Mesenchymal stem cell (in vitro differentiated cells and primary cell): Measurements from ENCODE around the gene GLCE.
"Not testable (repeated sequence)": the region's sequence is repeated elsewhere in the genome, so short reads cannot be mapped to it uniquely, and the experiment has no call there.

ENCODE experiments used
- DNase-seq: peaks from one replicate; pipeline ENCODE4 v3.0.0-alpha.2; 2013
- H2AFZ ChIP-seq: one replicate; pipeline ENCODE4 v1.6.1; 2013; ENCODE audit warnings: low read depth, mild to moderate bottlenecking, control low read depth, inconsistent platforms, low read length, moderate library complexity
- H2AK5ac ChIP-seq: 2 replicates; pipeline ENCODE4 v1.6.1; 2013; ENCODE audit warnings: low read length, moderate library complexity, mild to moderate bottlenecking, inconsistent platforms; ENCODE audit not compliant: severe bottlenecking
- H2BK120ac ChIP-seq: one replicate; pipeline ENCODE4 v1.6.1; 2013; ENCODE audit warnings: low read depth, mild to moderate bottlenecking, inconsistent platforms, low read length, moderate library complexity
- H2BK12ac ChIP-seq, 2 experiments: one replicate each; pipeline ENCODE4 v1.6.1; 2013; ENCODE audit warnings: inconsistent platforms in 2 of 2, low read length in 2 of 2, mild to moderate bottlenecking in 2 of 2, moderate library complexity in 2 of 2, control low read depth in 1 of 2
- H2BK15ac ChIP-seq: one replicate; pipeline ENCODE4 v1.6.1; 2013; ENCODE audit warnings: mild to moderate bottlenecking, low read depth, inconsistent platforms; ENCODE audit not compliant: poor library complexity, severe bottlenecking
- H2BK5ac ChIP-seq: 2 replicates; pipeline ENCODE4 v1.6.1; 2013; ENCODE audit warnings: low read depth, mild to moderate bottlenecking, low read length, control low read depth, inconsistent platforms; ENCODE audit not compliant: poor library complexity, severe bottlenecking
- H3K14ac ChIP-seq, 2 experiments: one replicate each; pipeline ENCODE4 v1.6.1; 2013; ENCODE audit warnings: inconsistent platforms in 2 of 2, low read length in 2 of 2, control low read depth in 1 of 2, mild to moderate bottlenecking in 1 of 2, moderate library complexity in 1 of 2
- H3K18ac ChIP-seq, 2 experiments: one replicate each; pipeline ENCODE4 v1.6.1; 2013; ENCODE audit warnings: inconsistent platforms in 2 of 2, low read length in 2 of 2, control low read depth in 1 of 2, low read depth in 1 of 2, mild to moderate bottlenecking in 1 of 2
- H3K23ac ChIP-seq, 2 experiments: one replicate each; pipeline ENCODE4 v1.6.1; 2013; ENCODE audit warnings: inconsistent platforms in 2 of 2, low read length in 2 of 2, mild to moderate bottlenecking in 2 of 2, moderate library complexity in 2 of 2, control low read depth in 1 of 2
- H3K27ac ChIP-seq: 2 replicates; pipeline ENCODE4 v1.5.1; 2013; ENCODE audit warnings: mild to moderate bottlenecking, moderate library complexity, low read length, control low read depth, inconsistent platforms; ENCODE audit not compliant: poor library complexity, severe bottlenecking
- H3K27me3 ChIP-seq, 2 experiments: 2 replicates each; pipeline versions ENCODE4 v1.6.1 to v1.7.0; 2013; ENCODE audit warnings: low read length in 2 of 2, mild to moderate bottlenecking in 2 of 2, moderate library complexity in 2 of 2, control low read depth in 1 of 2, inconsistent platforms in 1 of 2; ENCODE audit not compliant: control insufficient read depth in 1 of 2, insufficient read depth in 1 of 2
- H3K36me3 ChIP-seq, 2 experiments: 2 replicates each; pipeline versions ENCODE4 v1.6.1 to v1.7.0; 2013; ENCODE audit warnings: low read length in 2 of 2, control low read depth in 1 of 2, inconsistent platforms in 1 of 2, low read depth in 1 of 2, mild to moderate bottlenecking in 1 of 2; ENCODE audit not compliant: insufficient read depth in 2 of 2, control insufficient read depth in 1 of 2
- H3K4ac ChIP-seq, 2 experiments: one replicate each; pipeline ENCODE4 v1.6.1; 2013; ENCODE audit warnings: inconsistent platforms in 2 of 2, low read length in 2 of 2, mild to moderate bottlenecking in 2 of 2, moderate library complexity in 2 of 2, control low read depth in 1 of 2, low read depth in 1 of 2
- H3K4me1 ChIP-seq: 2 replicates; pipeline ENCODE4 v1.6.1; 2013; ENCODE audit warnings: low read depth, low read length, control low read depth; ENCODE audit not compliant: control insufficient read depth, insufficient read depth
- H3K4me2 ChIP-seq: 2 replicates; pipeline ENCODE4 v1.6.1; 2013; ENCODE audit warnings: low read length, mild to moderate bottlenecking, inconsistent platforms; ENCODE audit not compliant: poor library complexity, severe bottlenecking
- H3K4me3 ChIP-seq, 2 experiments: 2 replicates each; pipeline versions ENCODE4 v1.5.1 to v1.7.0; 2013; ENCODE audit warnings: low read length in 2 of 2, mild to moderate bottlenecking in 2 of 2, control low read depth in 1 of 2, low read depth in 1 of 2; ENCODE audit not compliant: insufficient read depth in 1 of 2
- H3K79me1 ChIP-seq: replicated peaks from 2 replicates; pipeline ENCODE4 v1.6.1; 2013; ENCODE audit warnings: mild to moderate bottlenecking, control low read depth, low read length, inconsistent platforms; ENCODE audit not compliant: poor library complexity, severe bottlenecking
- H3K9ac ChIP-seq: 2 replicates; pipeline ENCODE4 v1.7.0; 2013; ENCODE audit warnings: mild to moderate bottlenecking, low read length, moderate library complexity
- H3K9me3 ChIP-seq: 2 replicates; pipeline ENCODE4 v1.7.0; 2013; ENCODE audit warnings: mild to moderate bottlenecking, low read length; ENCODE audit not compliant: control insufficient read depth
- H4K8ac ChIP-seq: one replicate; pipeline ENCODE4 v1.6.1; 2013; ENCODE audit warnings: inconsistent platforms, mild to moderate bottlenecking, low read length, moderate library complexity
- H4K91ac ChIP-seq: one replicate; pipeline ENCODE4 v1.6.1; 2013; ENCODE audit warnings: mild to moderate bottlenecking, low read length, inconsistent platforms
- WGBS: methylation state at CpG from one replicate; pipeline ENCODE4 v1.1.7; 2013; ENCODE audit warnings: mixed read lengths; 5-methylcytosine and 5-hydroxymethylcytosine counted together

The GLCE gene

DNA sequence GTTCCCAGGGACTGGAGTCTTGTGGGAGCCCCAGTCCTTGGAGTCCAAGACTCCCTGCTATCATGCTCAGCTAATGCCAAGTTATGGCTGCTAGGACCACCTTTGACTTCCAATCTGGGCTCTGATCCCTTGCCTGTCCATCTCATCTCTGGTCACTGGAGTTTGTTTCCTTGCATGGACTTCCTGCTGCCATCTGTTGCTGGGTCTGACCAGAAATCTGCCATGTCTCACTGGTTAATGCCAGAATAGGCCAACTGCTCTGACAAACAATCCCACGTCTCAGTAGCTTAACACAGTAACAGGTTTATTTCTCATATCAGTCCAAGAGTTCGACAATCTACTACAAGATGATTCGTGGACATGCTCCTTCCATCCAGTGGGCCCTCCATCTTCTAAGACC, 10.1 kb upstream of the GLCE start:
- WGBS: 71% methylated on average over 3 of the region's 3 CpGs
- Histone ChIP-seq H3K27ac (no peak overlapping the region), H4K91ac (no peak overlapping the region), H2AFZ (no peak overlapping the region), H3K4me1 (no peaks in the 10 kb centered on the region), H3K14ac (no peak overlapping the region), H2AK5ac (no peak overlapping the region), H4K8ac (no peak overlapping the region), H3K9ac (no peak overlapping the region), H2BK120ac (no peak overlapping the region), H3K36me3 (no peaks in the 10 kb centered on the region), H3K79me1 (no peaks in the 10 kb centered on the region), H2BK15ac (no peak overlapping the region), H2BK12ac (no peak overlapping the region), H3K23ac (no peak overlapping the region), H3K4ac (no peak overlapping the region), H3K4me3 (no peak overlapping the region), H3K18ac (no peak overlapping the region), H3K4me2 (no peak overlapping the region), H3K27me3 (peaks cover 44 to 53% of the 10 kb centered on the region in 2 experiments), H2BK5ac (peak overlapping the region; percentile 11), H3K9me3 (no peaks in the 10 kb centered on the region)
- no peak for DNase-seq

DNA sequence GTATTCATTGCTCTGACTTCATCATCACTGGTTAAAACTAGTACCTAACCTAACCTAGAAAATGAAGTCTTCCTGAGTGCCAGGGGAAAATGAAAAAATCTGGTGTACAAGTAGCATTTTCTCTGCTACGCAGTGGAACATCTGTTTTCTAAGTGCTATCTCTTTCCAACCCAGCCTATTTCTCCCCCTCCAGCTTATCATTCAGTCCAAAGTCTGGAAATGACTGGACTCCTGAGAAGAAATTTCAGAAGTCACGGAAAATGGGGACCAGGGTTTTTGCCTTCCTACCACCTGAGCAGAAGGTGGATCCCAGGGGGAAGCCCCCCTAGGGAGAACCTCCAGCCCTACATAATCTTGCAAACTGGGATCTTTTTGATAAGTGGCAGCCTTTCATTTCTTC, 9.6 kb upstream of the GLCE start:
- Histone ChIP-seq H3K4me3 (no peak overlapping the region), H3K18ac (no peak overlapping the region), H2AK5ac (no peak overlapping the region), H3K23ac (no peak overlapping the region), H2BK120ac (no peak overlapping the region), H4K8ac (no peak overlapping the region), H2BK5ac (no peak overlapping the region), H2BK12ac (no peak overlapping the region), H2BK15ac (no peak overlapping the region), H3K4me1 (no peaks in the 10 kb centered on the region), H3K4me2 (no peak overlapping the region), H3K14ac (no peak overlapping the region), H3K9me3 (no peaks in the 10 kb centered on the region), H3K79me1 (no peaks in the 10 kb centered on the region), H3K9ac (no peak overlapping the region), H3K27me3 (peaks cover 41 to 48% of the 10 kb centered on the region in 2 experiments), H2AFZ (no peak overlapping the region), H3K4ac (no peak overlapping the region), H3K36me3 (no peaks in the 10 kb centered on the region), H4K91ac (no peak overlapping the region), H3K27ac (no peak overlapping the region)
- 100% methylated on average over 2 of the region's 2 CpGs for WGBS
- DNase-seq: no peak

DNA sequence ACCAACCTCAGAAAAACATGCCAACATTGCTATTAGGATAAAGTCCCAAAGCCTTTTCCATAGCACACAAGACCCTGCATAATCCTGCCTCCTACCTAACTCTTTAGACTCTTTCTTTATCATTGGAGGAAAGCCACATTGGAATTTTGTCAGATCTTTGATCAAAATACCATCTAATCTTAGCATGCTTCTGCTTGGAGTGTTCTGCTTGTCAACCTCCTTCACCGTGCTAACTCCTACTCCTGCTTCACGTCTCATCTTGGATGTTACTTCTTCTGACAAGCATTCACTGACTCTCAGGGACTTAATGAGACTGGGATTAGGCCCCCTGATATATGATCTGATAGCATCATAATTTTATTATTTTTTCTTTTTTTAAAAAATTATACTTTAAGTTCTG, 7.4 kb upstream of the GLCE start:
- H4K91ac ChIP-seq: no peak overlapping the region
- H2AK5ac ChIP-seq: no peak overlapping the region
- no peak overlapping the region for H3K27ac ChIP-seq
- H3K18ac ChIP-seq: no peak overlapping the region
- H3K14ac ChIP-seq: no peak overlapping the region
- H2BK5ac ChIP-seq: no peak overlapping the region
- no peak overlapping the region for H2BK120ac ChIP-seq
- H2AFZ ChIP-seq: no peak overlapping the region
- no peaks in the 10 kb centered on the region for H3K9me3 ChIP-seq
- no peak for DNase-seq
- H2BK15ac ChIP-seq: no peak overlapping the region
- H4K8ac ChIP-seq: no peak overlapping the region
- H3K36me3 ChIP-seq: no peaks in the 10 kb centered on the region
- H3K4me3 ChIP-seq: no peak overlapping the region
- H3K4me1 ChIP-seq: no peaks in the 10 kb centered on the region
- peaks cover 29% of the 10 kb centered on the region in 2 experiments for H3K27me3 ChIP-seq
- no peak overlapping the region for H3K9ac ChIP-seq
- H3K23ac ChIP-seq: no peak overlapping the region
- 100% methylated on average over 2 of the region's 2 CpGs for WGBS
- no peaks in the 10 kb centered on the region for H3K79me1 ChIP-seq
- H3K4me2 ChIP-seq: no peak overlapping the region
- H3K4ac ChIP-seq: no peak overlapping the region
- H2BK12ac ChIP-seq: no peak overlapping the region

DNA sequence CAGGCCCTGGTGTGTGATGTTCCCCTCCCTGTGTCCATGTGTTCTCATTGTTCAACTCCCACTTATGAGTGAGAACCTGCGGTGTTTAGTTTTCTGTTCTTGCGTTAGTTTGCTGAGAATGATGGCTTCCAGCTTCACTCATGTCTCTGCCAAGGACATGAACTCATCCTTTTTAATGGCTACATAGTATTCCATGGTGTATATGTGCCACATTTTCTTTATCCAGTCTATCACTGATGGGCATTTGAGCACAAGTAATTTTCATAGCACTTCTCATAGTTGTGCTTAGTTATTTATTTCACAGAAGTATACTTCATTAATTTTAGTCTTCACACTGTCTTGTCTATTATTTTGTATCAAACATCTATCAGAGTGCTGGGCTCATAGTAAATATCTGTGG, 6.8 kb upstream of the GLCE start:
- not testable (repeated sequence) for H3K36me3 ChIP-seq, H2AFZ ChIP-seq, H2BK5ac ChIP-seq, H3K18ac ChIP-seq, H3K14ac ChIP-seq, H4K8ac ChIP-seq, H4K91ac ChIP-seq, H3K4ac ChIP-seq, H2BK15ac ChIP-seq, H3K23ac ChIP-seq, H3K9me3 ChIP-seq, H2BK120ac ChIP-seq, DNase-seq, H3K4me2 ChIP-seq, H3K4me3 ChIP-seq, H2BK12ac ChIP-seq, H3K4me1 ChIP-seq, H2AK5ac ChIP-seq, H3K79me1 ChIP-seq, H3K27ac ChIP-seq, H3K9ac ChIP-seq
- H3K27me3 ChIP-seq: peaks cover 24% of the 10 kb centered on the region in 2 experiments
- WGBS: 90% methylated on average over 2 of the region's 2 CpGs
